Measurements from ENCODE around the gene TMEM44.
"Not testable (repeated sequence)": the region's sequence is repeated elsewhere in the genome, so short reads cannot be mapped to it uniquely, and the experiment has no call there.

Gene TMEM44

DNA sequence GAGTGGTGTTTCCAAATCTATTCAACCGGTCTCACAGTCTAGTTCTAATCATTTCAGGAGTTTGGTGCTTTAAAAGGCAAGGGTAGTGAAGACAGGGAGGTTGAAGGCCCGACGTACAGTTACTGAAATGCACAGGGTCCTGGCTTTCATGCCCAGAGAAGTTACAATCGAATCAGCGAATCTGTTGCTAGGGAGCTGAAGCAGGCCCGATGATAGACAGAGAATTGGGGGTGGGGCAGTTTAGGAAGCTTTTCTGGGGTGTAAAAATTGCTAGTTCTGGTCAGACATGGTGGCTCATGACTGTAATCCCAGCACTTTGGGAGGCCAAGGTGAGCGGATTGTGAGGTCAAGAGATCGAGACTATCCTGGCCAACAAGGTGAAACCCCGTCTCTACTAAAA lies 83.4 kb downstream of the TMEM44 start:
- H3K4me2 ChIP-seq (ENCODE audit: low read depth, low read length, poor library complexity, severe bottlenecking), result no peak overlapping the region
- H4K20me1 ChIP-seq (ENCODE audit: low read depth, low read length), result no peaks in the 10 kb centered on the region
- no peaks in the 10 kb centered on the region for H3K36me3 ChIP-seq (ENCODE audit: low read length)
- H3K9me3 ChIP-seq (ENCODE audit: insufficient read depth, low read length), result no peaks in the 10 kb centered on the region
- no peak overlapping the region for H2AFZ ChIP-seq (ENCODE audit: low read depth, low read length, severe bottlenecking)
- no peaks in the 10 kb centered on the region for H3K27me3 ChIP-seq (ENCODE audit: low read length)
- H3K79me2 ChIP-seq (ENCODE audit: insufficient read depth, low read length), result no peaks in the 10 kb centered on the region
- TF ChIP-seq, protein P1, sequence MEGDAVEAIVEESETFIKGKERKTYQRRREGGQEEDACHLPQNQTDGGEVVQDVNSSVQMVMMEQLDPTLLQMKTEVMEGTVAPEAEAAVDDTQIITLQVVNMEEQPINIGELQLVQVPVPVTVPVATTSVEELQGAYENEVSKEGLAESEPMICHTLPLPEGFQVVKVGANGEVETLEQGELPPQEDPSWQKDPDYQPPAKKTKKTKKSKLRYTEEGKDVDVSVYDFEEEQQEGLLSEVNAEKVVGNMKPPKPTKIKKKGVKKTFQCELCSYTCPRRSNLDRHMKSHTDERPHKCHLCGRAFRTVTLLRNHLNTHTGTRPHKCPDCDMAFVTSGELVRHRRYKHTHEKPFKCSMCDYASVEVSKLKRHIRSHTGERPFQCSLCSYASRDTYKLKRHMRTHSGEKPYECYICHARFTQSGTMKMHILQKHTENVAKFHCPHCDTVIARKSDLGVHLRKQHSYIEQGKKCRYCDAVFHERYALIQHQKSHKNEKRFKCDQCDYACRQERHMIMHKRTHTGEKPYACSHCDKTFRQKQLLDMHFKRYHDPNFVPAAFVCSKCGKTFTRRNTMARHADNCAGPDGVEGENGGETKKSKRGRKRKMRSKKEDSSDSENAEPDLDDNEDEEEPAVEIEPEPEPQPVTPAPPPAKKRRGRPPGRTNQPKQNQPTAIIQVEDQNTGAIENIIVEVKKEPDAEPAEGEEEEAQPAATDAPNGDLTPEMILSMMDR (IDR thresholded peaks at IDR 0.05; ENCODE audit: insufficient read depth, low read length, poor library complexity, severe bottlenecking), result no peak
- no peak for TF ChIP-seq EZH2phosphoT487 (conservative IDR thresholded peaks at IDR 0.05; ENCODE audit: low read length)
- no peaks in the 10 kb centered on the region for H3F3A ChIP-seq (ENCODE audit: insufficient read depth)
- no peak overlapping the region for H3K4me3 ChIP-seq (ENCODE audit: insufficient read depth, low read length, poor library complexity, severe bottlenecking)
- no peak overlapping the region for H3K9ac ChIP-seq (ENCODE audit: low read length)
- H3K27ac ChIP-seq (ENCODE audit: low read depth, low read length), result no peak overlapping the region
- no peaks in the 10 kb centered on the region for H3K9me2 ChIP-seq (replicated peaks; ENCODE audit: insufficient read depth, low read length)

DNA sequence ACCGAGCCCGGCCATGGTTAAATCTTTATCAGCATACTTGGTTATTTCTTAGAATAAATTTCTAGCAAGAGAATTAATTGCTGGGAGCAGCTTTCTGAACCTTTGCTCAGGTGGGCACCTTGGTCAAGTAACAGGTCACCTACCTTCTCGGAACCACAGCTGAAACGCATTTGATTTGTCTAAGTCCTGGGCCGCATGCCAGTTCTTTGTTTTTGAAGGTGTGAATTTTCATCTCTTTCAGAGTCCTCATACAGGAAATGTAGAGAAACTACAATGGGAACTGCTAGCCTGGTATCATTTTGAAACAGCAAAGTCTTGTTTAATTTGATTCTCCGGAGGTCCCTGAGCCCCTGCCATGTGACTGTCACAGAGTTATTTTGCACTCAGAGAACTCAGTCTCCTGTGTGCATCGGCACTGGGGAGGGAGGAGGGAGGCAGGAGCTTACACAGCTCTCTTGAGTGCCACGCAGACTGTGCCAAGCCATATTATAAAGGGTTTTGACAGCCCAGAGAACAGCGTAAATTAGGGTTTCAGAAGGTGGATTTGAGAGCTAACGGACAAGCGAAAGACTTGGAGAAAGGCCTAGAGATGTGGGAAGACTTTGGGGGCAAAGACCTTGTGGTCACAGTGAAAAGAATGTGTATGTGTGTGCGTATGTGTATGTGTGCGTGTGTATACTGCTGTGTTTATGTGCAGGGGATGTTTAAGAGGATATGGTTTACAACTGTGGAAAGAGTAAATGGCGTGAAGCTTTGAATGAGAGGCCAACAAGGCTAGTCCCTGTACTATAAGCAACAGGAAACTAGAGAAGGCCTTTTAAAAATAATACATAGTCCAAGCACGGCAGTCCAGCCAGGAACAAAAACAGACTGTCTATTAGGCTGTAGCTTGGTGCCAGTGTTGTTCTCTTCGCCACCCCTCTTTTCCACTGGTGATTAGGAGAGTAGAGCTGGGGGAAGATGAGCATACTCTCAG lies 84.6 kb downstream of the TMEM44 start:
- H3K27ac ChIP-seq (ENCODE audit: low read depth, low read length), result no peak overlapping the region
- no peak overlapping the region for H3K4me2 ChIP-seq (ENCODE audit: low read depth, low read length, poor library complexity, severe bottlenecking)
- no peaks in the 10 kb centered on the region for H3K9me3 ChIP-seq (ENCODE audit: insufficient read depth, low read length)
- no peaks in the 10 kb centered on the region for H3F3A ChIP-seq (ENCODE audit: insufficient read depth)
- H3K9me2 ChIP-seq (replicated peaks; ENCODE audit: insufficient read depth, low read length), result no peaks in the 10 kb centered on the region
- no peak overlapping the region for H3K4me3 ChIP-seq (ENCODE audit: insufficient read depth, low read length, poor library complexity, severe bottlenecking)
- no peaks in the 10 kb centered on the region for H3K36me3 ChIP-seq (ENCODE audit: low read length)
- no peaks in the 10 kb centered on the region for H4K20me1 ChIP-seq (ENCODE audit: low read depth, low read length)
- no peaks in the 10 kb centered on the region for H3K27me3 ChIP-seq (ENCODE audit: low read length)
- TF ChIP-seq EZH2phosphoT487 (conservative IDR thresholded peaks at IDR 0.05; ENCODE audit: low read length), result no peak
- TF ChIP-seq, protein P1 (IDR thresholded peaks at IDR 0.05; ENCODE audit: insufficient read depth, low read length, poor library complexity, severe bottlenecking), result no peak
- H3K79me2 ChIP-seq (ENCODE audit: insufficient read depth, low read length), result no peaks in the 10 kb centered on the region
- no peak overlapping the region for H2AFZ ChIP-seq (ENCODE audit: low read depth, low read length, severe bottlenecking)
- no peak overlapping the region for H3K9ac ChIP-seq (ENCODE audit: low read length)

DNA sequence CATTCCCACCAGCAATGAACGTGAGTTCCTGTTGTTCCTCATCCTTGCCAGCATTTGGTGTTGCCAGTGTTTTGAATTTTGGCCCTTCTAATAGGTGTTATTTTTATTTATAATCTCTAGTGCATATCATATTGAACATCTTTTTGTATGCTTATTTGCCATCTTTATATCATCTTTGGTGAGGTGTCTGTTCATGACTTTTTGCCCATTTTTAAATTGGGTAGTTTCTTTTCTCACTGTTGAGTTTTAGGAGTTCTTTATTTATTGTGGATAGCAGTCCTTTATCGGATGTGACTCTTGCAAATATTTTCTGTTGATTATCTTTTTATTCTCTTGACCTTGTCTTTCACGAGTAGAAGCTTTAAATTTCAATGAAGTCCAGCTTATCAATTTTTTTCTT lies 86.2 kb downstream of the TMEM44 start:
- no peak overlapping the region for H2AFZ ChIP-seq (ENCODE audit: low read depth, low read length, severe bottlenecking)
- H3K4me3 ChIP-seq (ENCODE audit: insufficient read depth, low read length, poor library complexity, severe bottlenecking), result no peak overlapping the region
- no peak overlapping the region for H3K4me2 ChIP-seq (ENCODE audit: low read depth, low read length, poor library complexity, severe bottlenecking)
- no peaks in the 10 kb centered on the region for H3K9me3 ChIP-seq (ENCODE audit: insufficient read depth, low read length)
- H3K9ac ChIP-seq (ENCODE audit: low read length), result no peak overlapping the region
- no peaks in the 10 kb centered on the region for H3K79me2 ChIP-seq (ENCODE audit: insufficient read depth, low read length)
- TF ChIP-seq EZH2phosphoT487 (conservative IDR thresholded peaks at IDR 0.05; ENCODE audit: low read length), result no peak
- TF ChIP-seq, protein P1 (IDR thresholded peaks at IDR 0.05; ENCODE audit: insufficient read depth, low read length, poor library complexity, severe bottlenecking), result no peak
- H3K9me2 ChIP-seq (replicated peaks; ENCODE audit: insufficient read depth, low read length), result no peaks in the 10 kb centered on the region
- H3K36me3 ChIP-seq (ENCODE audit: low read length), result no peaks in the 10 kb centered on the region
- H4K20me1 ChIP-seq (ENCODE audit: low read depth, low read length), result no peaks in the 10 kb centered on the region
- H3F3A ChIP-seq (ENCODE audit: insufficient read depth), result no peaks in the 10 kb centered on the region
- no peaks in the 10 kb centered on the region for H3K27me3 ChIP-seq (ENCODE audit: low read length)
- H3K27ac ChIP-seq (ENCODE audit: low read depth, low read length), result no peak overlapping the region

DNA sequence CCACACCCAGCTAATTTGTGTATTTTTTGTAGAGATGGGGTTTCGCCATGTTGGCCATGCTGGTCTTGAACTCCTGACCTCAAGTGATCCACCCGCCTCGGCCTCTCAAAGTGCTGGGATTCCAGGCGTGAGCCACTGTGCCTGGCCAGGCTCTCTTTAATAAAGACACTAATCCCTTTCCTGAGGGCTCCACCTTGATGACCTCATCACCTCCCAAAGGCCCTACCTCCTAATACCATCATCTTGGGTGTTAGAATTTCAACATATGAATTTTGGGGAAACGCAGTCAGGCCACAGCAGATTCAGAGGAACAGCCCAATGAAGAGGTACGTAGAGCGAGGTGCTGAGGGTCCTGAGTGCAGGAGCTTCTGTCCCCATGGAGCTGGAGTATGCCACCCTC lies 87.7 kb downstream of the TMEM44 start:
- not testable (repeated sequence) for H3K79me2 ChIP-seq (ENCODE audit: insufficient read depth, low read length); H3K27me3 ChIP-seq (ENCODE audit: low read length); H3K9me3 ChIP-seq (ENCODE audit: insufficient read depth, low read length); H3K9ac ChIP-seq (ENCODE audit: low read length); H2AFZ ChIP-seq (ENCODE audit: low read depth, low read length, severe bottlenecking); H3K36me3 ChIP-seq (ENCODE audit: low read length); H4K20me1 ChIP-seq (ENCODE audit: low read depth, low read length); H3K27ac ChIP-seq (ENCODE audit: low read depth, low read length); H3K9me2 ChIP-seq (replicated peaks; ENCODE audit: insufficient read depth, low read length); H3K4me2 ChIP-seq (ENCODE audit: low read depth, low read length, poor library complexity, severe bottlenecking); H3K4me3 ChIP-seq (ENCODE audit: insufficient read depth, low read length, poor library complexity, severe bottlenecking); H3F3A ChIP-seq (ENCODE audit: insufficient read depth)
